Urothelium cell line (cell line): ENCODE measurements around the gene MEX3B.

Source experiments
- DNase-seq: peaks from one replicate; pipeline ENCODE4 v3.0.0; 2011; ENCODE audit warnings: low spot score, mixed read lengths
- FAIRE-seq: peaks from 2 replicates; lab custom pipeline; 2011; peaks lifted over from hg19 to GRCh38; lab: Jason Lieb, UNC

The MEX3B gene

GRCh38 chr15:82045892-82046665, at the start of gene MEX3B:
TSS of gene MEX3B (minus strand) at chr15:82046018. CDS start at chr15:82045705, 313 bp downstream.
- FAIRE-seq: peak; percentile 82
- peak; percentile 96 for DNase-seq

GRCh38 chr15:82093774-82094211, 48.0 kb upstream of the MEX3B start:
- DNase-seq (peak; percentile 87), FAIRE-seq (peak; percentile 77)

GRCh38 chr15:82093325-82093724, 47.5 kb upstream of the MEX3B start:
- DNase-seq (no peak), FAIRE-seq (no peak)

GRCh38 chr15:82091636-82092140, 45.9 kb upstream of the MEX3B start:
- FAIRE-seq: no peak

GRCh38 chr15:82086243-82086995, 40.6 kb upstream of the MEX3B start:
- no peak for FAIRE-seq
- DNase-seq: no peak

More at GRCh38 chr15:82091636-82092140, 45.9 kb upstream of the MEX3B start:
- DNase-seq: no peak

GRCh38 chr15:82081914-82082762, 36.3 kb upstream of the MEX3B start:
- FAIRE-seq: peak; percentile 71

GRCh38 chr15:82080774-82081173, 35.0 kb upstream of the MEX3B start:
- no peak for DNase-seq
- FAIRE-seq: no peak

More at GRCh38 chr15:82081914-82082762, 36.3 kb upstream of the MEX3B start:
- peak; percentile 88 for DNase-seq

GRCh38 chr15:82079736-82080135, 33.9 kb upstream of the MEX3B start:
- FAIRE-seq (no peak), DNase-seq (no peak)

GRCh38 chr15:82074610-82075009, 28.8 kb upstream of the MEX3B start:
- FAIRE-seq (no peak), DNase-seq (no peak)

- FAIRE-seq: no peak
- DNase-seq: no peak
These were observed 27.2 kb upstream of the MEX3B start for GRCh38 chr15:82072926-82073537.

- DNase-seq: no peak
- no peak for FAIRE-seq
These were observed 20.6 kb upstream of the MEX3B start for GRCh38 chr15:82066455-82066854.

GRCh38 chr15:82064824-82065223, 19.0 kb upstream of the MEX3B start:
- no peak for FAIRE-seq
- no peak for DNase-seq

- no peak for FAIRE-seq
- DNase-seq: no peak
These were observed 16.9 kb upstream of the MEX3B start for GRCh38 chr15:82062479-82063454.

- DNase-seq: no peak
- no peak for FAIRE-seq
These were observed 15.0 kb upstream of the MEX3B start for GRCh38 chr15:82060817-82061216.

- no peak for FAIRE-seq
- DNase-seq: no peak
These were observed 12.8 kb upstream of the MEX3B start for GRCh38 chr15:82058517-82059204.

GRCh38 chr15:82058026-82058425, 12.2 kb upstream of the MEX3B start:
- FAIRE-seq: no peak
- DNase-seq: no peak

- FAIRE-seq: no peak
These were observed 11.4 kb upstream of the MEX3B start for GRCh38 chr15:82056958-82057823.

GRCh38 chr15:82052751-82053150, 6.9 kb upstream of the MEX3B start:
- DNase-seq (no peak), FAIRE-seq (no peak)

More at GRCh38 chr15:82056958-82057823, 11.4 kb upstream of the MEX3B start:
- no peak for DNase-seq
